Measurements from ENCODE around the gene ANKRD65. TPM values are rescaled to one million over a fixed set of nuclear protein-coding genes. Genes with fewer than 3 reads are reported as not detected.

ANKRD65 gene
- total RNA-seq, 2 donors from 2014 or later: 11.2 to 15.5 TPM

DNA sequence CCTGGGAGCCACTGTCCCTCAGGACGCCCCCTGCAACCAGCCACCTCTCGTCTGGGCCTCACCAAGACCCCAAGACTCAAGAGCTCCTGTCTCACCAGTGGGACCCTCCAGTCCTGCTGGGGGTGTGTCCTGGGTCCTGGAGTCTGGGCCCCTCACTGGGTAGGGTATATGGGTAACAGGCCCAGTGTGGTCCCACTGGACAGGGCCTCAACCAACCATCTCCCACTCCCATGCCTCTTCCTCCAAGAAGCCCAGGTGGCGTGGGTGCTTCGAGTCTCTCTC, 13.7 kb upstream of the ANKRD65 start:
- peak overlapping the region; percentile 78 to 94 (median 93) for H3K27ac ChIP-seq
- intact Hi-C loops (cut with DNase I): loop anchor here (5.0 kb wide), 1 partner anchor 32 kb away; no protein-coding TSS in a partner anchor
- 72 to 91% methylated on average over 2 to 4 of the region's 4 CpGs for WGBS, 2 donors
- H3K9me3 ChIP-seq: no peaks in the 10 kb centered on the region
- H3K36me3 ChIP-seq (replicated peaks in 1 of 2; ENCODE audit: insufficient read depth in 1 of 2, low read depth in 2 of 2): no peaks in the 10 kb centered on the region
- TF ChIP-seq, protein P1, sequence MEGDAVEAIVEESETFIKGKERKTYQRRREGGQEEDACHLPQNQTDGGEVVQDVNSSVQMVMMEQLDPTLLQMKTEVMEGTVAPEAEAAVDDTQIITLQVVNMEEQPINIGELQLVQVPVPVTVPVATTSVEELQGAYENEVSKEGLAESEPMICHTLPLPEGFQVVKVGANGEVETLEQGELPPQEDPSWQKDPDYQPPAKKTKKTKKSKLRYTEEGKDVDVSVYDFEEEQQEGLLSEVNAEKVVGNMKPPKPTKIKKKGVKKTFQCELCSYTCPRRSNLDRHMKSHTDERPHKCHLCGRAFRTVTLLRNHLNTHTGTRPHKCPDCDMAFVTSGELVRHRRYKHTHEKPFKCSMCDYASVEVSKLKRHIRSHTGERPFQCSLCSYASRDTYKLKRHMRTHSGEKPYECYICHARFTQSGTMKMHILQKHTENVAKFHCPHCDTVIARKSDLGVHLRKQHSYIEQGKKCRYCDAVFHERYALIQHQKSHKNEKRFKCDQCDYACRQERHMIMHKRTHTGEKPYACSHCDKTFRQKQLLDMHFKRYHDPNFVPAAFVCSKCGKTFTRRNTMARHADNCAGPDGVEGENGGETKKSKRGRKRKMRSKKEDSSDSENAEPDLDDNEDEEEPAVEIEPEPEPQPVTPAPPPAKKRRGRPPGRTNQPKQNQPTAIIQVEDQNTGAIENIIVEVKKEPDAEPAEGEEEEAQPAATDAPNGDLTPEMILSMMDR (IDR thresholded peaks at IDR 0.05): no peak
- TF ChIP-seq POLR2A (IDR thresholded peaks at IDR 0.05): no peak
- ATAC-seq: no peak
- no peaks in the 10 kb centered on the region for H3K27me3 ChIP-seq
- peaks cover 89% of the 10 kb centered on the region for H3K4me1 ChIP-seq
- no peak for DNase-seq
- H3K4me3 ChIP-seq: no peak overlapping the region

DNA sequence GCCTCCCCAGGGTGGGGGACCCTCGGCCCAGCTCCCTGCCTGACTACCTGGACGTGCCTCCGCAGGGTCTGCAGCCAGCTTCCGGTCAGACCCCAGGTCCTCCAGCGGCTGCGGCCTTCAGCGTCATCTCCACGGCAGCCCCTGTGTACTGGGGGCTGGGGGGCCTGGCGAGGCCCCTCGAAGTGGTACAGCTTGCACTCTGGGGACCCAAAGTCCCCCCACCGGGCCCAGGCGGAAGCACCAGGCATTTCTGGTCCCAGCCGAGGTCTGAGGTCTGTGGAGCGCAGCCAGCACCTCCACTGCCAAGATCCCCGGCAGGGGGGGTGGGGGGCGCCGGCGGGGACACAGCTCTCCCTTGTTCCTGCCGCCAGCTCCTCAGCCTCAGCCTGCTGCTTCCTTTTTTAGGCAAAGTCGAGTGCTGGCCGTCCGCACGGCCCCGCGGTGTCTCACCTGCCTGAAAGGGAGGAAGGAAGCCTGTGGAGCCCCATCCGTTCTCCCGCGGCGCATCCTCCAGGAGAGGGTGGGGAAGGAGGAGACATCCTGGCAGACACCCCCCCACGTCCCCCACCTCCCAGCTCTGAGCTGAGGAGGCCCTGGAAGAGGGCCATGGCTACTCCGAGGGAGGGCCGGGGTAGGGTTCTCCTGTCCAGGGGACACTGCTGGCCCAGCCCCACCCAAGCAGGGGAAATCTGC, 13.2 kb upstream of the ANKRD65 start:
- H3K36me3 ChIP-seq (replicated peaks in 1 of 2; ENCODE audit: insufficient read depth in 1 of 2, low read depth in 2 of 2): no peaks in the 10 kb centered on the region
- intact Hi-C loops (cut with DNase I): no loop called here
- TF ChIP-seq, protein P1 (IDR thresholded peaks at IDR 0.05): no peak
- TF ChIP-seq POLR2A (IDR thresholded peaks at IDR 0.05): peak in 1 of 3 donors; percentile 22
- peaks cover 94% of the 10 kb centered on the region for H3K4me1 ChIP-seq
- DNase-seq: peak; percentile 56 to 71 (median 62)
- no peaks in the 10 kb centered on the region for H3K9me3 ChIP-seq
- H3K4me3 ChIP-seq: no peak overlapping the region
- ATAC-seq: peak; percentile 12
- H3K27ac ChIP-seq: peak overlapping the region; percentile 78 to 94 (median 93)
- 34 to 40% methylated on average over 9 to 30 of the region's 32 CpGs for WGBS, 2 donors
- H3K27me3 ChIP-seq: no peaks in the 10 kb centered on the region

GRCh38 chr1:1433804-1434130, 12.7 kb upstream of the ANKRD65 start:
- ATAC-seq: no peak
- peak in 2 of 4 donors; percentile 47 to 49 for DNase-seq
- peak overlapping the region; percentile 78 to 94 (median 93) for H3K27ac ChIP-seq
- no peaks in the 10 kb centered on the region for H3K36me3 ChIP-seq (replicated peaks in 1 of 2; ENCODE audit: insufficient read depth in 1 of 2, low read depth in 2 of 2)
- WGBS, 2 donors: 26 to 48% methylated on average over 3 to 12 of the region's 12 CpGs
- peaks cover 95% of the 10 kb centered on the region for H3K4me1 ChIP-seq
- H3K4me3 ChIP-seq: no peak overlapping the region
- H3K9me3 ChIP-seq: no peaks in the 10 kb centered on the region
- intact Hi-C loops (cut with DNase I): no loop called here
- no peak for TF ChIP-seq POLR2A (IDR thresholded peaks at IDR 0.05)
- TF ChIP-seq, protein P1 (IDR thresholded peaks at IDR 0.05): no peak
- H3K27me3 ChIP-seq: no peaks in the 10 kb centered on the region

DNA sequence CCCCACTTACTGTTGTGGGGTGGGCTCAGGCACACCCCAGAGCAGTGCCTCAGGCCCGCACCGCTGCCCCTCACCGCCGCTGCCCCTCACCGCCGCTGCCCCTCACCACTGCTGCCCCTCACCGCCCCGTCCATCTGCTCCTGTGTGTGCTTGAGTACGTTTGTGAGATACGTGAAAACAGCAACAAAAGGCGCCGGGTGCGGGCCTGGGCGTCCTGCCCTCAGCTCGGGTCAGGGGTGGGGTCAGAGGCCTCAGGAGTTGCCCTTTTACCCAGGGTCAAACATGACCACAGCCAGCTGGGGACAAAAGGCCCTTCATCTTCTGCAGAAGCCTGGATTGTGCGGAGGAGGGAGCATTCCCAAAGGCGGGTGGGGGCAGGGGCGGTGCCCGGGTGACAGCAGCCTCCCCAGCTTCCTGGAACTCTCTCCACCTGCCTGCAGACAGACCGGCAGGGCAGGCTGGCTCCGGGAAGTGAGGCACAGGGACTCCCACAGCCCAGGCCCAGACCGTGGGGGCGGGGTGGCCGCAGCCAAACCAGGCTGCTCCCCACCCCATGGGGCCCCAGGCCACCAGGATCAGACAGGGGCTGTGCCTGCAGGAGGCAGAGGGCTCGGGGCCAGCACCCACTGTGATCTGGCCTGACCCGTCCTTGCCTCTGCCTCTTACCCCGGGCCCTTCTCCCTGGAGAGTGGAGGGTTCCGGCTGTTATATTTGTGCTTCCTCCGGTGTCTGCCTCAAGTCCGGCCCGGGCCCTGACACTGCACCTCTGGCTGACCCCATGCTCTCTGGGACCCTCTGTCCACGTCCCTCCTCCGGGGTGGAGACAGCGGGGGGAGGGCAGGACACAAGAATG, 12.1 kb upstream of the ANKRD65 start:
- intact Hi-C loops (cut with DNase I): no loop called here
- TF ChIP-seq POLR2A (IDR thresholded peaks at IDR 0.05): peak; percentile 66 to 85 (median 85)
- TF ChIP-seq, protein P1 (IDR thresholded peaks at IDR 0.05): no peak
- DNase-seq (peak; percentile 80 to 94 (median 92)), ATAC-seq (peak; percentile 62)
- H3K27ac ChIP-seq: peak overlapping the region; percentile 78 to 94 (median 93)
- H3K4me1 ChIP-seq: peaks cover 94% of the 10 kb centered on the region
- whole genome bisulfite sequencing, 2 donors: 43 to 63% methylated on average over 13 to 33 of the region's 34 CpGs
- H3K4me3 ChIP-seq: no peak overlapping the region
- H3K27me3 ChIP-seq: no peaks in the 10 kb centered on the region
- H3K9me3 ChIP-seq: no peaks in the 10 kb centered on the region
- H3K36me3 ChIP-seq (replicated peaks in 1 of 2; ENCODE audit: insufficient read depth in 1 of 2, low read depth in 2 of 2): no peaks in the 10 kb centered on the region

Data from body of pancreas (tissue), 4 donors.